ENCODE data around the gene TMC8.

The TMC8 gene

GRCh38 chr17:78125138-78125913 lies 5.2 kb upstream of the TMC8 start:
- no peak for DNase-seq

DNA sequence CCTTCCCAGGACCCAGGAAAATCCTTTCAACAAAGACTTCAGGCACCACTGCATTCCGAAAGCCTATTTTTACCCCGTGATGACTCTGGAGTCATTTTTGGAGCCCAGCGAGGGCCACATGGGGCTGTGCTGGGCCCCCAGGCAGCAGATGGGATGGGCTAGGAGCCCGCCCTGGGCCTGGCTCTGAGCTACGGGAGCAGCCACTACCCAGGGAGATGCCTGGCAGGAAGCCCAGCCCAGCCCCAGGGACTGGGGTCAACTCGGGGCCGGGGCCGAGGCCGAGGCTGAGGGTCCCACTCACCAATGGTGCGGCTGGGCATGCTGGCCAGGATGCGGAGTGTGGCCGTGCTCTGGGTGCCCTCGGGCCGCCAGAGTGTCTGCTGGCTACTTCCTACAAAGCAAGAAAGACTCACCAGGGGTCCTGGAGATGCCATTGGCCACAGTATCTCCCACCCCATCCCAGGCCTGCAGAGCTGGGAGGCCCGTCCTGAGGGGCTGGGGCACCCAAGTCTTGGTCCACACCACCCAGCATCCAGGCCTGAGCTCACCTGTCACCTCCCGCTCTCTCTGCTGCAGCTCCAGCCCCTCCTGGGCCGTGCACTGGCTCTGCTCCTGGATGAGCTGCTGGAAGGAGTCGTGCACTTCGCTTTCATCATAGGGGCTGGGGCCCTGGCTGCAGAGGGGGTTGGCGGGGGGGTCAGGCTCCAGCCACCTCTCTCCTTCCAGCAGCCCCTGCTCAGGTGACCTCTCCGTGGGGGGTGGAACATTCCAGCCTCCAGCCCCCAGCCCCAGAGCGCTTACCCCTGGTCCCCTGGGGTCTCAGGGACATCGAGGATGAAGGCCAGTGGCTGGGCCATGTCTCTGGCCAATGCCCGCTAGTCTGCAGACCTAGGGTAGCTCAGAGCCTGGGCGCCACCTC lies 4.3 kb upstream of the TMC8 start:
- no peak for DNase-seq

- DNase-seq: no peak
These were observed 3.7 kb upstream of the TMC8 start for GRCh38 chr17:78126895-78127238.

GRCh38 chr17:78127239-78127887 lies 3.2 kb upstream of the TMC8 start:
- DNase-seq: peak; percentile 86

DNA sequence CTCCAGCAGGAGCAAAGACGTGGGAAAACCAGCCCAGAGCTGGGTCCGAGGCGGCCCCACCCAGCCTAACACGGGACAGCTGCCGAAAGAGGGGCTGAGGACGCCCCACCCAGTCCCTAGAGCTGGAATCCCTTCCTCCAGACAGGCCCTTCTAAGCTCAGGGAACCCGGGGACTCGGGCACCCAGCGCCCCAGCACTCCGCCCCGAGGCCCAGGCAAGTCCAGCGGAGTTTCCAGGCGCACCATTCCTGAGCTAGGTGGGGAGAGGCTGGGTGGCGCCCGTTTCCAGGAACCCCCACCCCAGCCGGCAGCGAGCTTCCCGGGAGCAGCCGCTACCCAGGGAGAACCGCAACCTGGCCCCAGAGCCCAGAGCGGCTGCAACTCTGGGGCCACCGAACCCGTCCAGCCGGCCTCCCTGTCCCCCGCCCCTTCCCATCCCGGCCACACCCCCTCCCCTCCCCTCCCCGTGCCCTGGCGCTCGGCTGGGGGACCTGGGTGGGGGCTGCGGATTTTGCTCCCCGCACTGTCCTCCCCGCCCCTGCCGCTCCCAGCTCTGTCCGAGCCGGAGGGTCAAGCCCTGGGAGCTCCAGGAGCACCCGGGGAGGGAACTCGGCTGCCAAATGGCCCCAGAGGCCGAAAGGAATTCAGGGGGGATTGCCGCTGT lies 2.6 kb upstream of the TMC8 start:
- DNase-seq: no peak

DNA sequence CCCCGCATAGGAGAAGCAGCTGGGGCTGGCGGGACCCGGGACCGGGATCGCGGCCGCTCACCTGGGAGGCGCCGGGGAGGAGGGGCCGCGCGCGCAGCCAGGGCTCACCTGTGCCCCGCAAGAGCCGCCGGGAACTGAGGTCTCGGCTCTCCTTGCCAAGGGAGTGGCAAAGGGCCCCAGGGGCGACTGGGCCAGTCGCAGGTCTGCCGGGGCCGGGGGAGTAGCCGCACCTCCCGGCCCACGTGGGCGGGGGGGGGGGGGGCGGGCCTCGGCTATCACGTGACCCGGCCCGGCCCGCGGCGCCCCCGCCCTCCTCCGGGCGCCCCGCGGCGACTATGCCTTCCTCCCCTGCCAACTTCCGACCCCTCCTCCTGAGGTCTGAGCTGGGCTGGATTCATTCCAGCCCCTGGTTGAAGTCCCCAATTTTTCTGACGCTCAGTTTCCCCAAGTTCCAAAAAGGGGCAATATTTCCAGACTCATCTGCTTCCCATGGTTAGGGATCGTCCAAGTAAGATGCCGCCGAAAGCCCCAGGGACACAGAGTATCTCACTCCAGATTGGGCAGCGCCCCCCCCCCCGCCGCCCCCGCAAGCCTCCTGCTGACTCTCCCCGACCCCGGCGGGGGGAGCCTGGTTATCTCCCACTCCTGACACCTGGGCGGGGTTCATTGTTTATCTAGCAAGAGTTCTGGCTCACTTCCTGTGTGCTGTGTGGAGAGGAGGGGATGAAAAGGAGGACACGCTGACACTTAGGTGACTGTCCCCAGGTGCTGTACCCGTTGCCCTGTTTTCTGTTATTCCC lies 1.8 kb upstream of the TMC8 start, which contains the start of gene TMC6:
TSS of gene TMC6 (minus strand) at position 205 of the 800 bp plus-strand sequence. CDS start 1,923 bp downstream, outside the sequence.
- peak; percentile 47 for DNase-seq

DNA sequence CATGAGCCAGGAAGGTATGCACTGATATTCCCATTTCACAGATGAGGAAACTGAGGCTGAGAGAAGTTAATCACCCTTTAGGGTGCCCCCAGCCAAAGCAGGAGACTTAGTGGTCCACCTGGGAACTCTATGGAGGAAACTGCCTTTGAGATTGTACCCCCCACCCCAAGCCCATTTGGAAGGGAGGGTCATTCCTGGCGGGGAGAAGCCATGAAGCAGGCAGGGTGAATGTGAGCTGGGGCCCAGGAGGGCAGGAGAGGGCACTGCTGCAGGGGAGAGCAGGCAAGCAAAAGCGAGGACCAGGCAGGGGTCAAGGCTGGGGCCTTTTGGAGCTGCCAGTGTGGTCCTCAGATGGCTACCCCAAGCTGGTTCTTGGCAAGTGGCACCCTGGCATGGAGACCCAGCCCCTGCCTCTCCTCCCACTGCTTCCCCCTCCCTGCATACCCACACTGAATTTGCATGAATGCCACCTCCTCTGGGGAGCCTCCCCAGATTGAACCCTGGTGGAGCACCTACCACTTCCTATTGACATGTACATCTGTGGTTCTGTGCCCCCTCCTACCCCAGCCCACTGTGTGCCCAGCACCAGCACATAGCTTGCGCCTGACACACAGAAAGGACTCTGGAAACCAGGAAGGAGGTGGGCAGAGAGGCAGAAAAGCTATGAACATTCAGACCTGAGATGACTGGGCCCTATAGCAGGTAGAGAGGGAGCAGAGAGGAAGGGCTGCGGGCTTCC lies 1.1 kb upstream of the TMC8 start:
- DNase-seq: peak; percentile 21

GRCh38 chr17:78130090-78130436 lies 508 bp upstream of the TMC8 start:
- no peak for DNase-seq

DNA sequence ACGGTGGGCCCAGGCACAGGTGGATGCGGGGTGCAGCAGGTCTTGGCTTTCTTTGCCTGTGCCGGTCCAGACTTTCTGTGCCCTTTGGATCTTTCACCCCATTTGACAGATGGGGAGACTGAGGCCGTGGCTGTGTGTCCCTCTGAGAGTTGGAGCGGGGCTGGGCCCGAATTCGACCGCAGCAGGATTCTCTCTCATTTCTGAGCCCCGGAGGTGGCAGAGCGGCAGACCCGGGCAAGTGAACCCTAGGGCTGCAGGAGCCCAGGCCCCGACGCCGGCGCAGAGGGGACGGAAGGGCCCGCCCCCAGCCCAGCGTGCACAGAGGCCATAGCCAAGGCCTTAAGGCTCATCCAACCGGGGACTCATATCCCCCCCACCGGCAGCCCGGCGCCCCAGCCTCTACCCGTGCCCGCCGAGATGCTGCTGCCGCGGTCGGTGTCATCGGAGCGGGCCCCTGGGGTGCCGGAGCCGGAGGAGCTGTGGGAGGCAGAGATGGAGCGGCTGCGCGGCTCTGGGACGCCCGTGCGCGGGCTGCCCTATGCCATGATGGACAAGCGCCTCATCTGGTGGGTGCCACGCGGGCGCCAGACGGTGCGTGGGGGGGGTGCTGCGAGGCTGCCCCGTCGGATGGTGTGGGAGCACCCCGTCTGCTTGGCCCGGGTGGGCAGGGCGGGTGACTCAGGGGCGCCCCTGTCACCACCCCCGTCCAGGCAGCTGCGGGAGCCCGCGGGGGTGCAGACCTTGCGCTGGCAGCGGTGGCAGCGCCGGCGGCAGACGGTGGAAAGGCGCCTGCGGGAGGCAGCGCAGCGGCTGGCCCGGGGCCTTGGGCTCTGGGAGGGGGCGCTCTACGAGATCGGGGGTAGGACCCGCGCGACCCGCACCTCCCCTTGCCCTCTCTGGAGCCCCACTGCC lies 857 bp downstream of the TMC8 start:
- DNase-seq: peak; percentile 15

GRCh38 chr17:78132084-78132676 lies 1.6 kb downstream of the TMC8 start:
- DNase-seq: no peak

- no peak for DNase-seq
These were observed 2.2 kb downstream of the TMC8 start for GRCh38 chr17:78132767-78133178.

DNA sequence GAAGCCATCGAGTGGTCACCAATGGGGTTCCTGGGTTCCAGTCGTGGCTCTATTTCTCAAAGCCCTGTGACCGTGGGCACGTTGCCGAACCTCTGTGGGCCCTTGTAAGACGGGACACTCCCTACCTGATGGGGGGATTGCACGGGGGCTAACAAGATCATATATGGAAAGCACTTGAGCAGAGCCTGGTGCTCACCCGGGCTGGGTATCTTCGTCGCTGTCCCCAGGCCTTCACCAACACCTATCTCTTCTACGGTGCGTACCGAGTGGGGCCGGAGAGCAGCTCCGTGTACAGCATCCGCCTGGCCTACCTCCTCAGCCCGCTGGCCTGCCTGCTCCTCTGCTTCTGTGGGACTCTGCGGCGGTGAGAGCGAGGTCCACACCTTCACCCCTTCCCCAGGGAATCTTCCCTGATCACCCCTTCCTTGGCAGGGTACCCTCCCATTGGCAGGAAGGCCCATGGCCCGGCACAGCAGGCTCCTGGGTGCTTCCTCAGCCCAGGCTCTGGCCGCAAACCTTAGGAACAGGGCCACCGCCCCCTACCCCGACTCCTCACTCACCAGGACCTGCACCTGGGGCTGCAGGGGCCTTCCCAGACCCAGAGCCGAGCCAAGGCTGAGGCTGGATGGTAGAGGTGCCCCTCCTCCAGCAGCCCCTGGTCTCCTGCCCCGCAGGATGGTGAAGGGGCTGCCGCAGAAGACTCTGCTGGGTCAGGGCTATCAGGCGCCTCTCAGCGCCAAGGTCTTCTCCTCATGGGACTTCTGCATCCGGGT lies 2.8 kb downstream of the TMC8 start:
- DNase-seq: no peak

GRCh38 chr17:78133971-78134898 lies 3.7 kb downstream of the TMC8 start:
- DNase-seq: peak; percentile 17

- DNase-seq: no peak
These were observed 4.4 kb downstream of the TMC8 start for GRCh38 chr17:78134899-78135385.

- no peak for DNase-seq
These were observed 5.4 kb downstream of the TMC8 start for GRCh38 chr17:78135858-78136500.

- DNase-seq: peak; percentile 35
These were observed 7.0 kb downstream of the TMC8 start for GRCh38 chr17:78137392-78138203.

Measured in MV-4-11 (cell line).